ENCODE data around the gene ZNF516.

Gene ZNF516

DNA sequence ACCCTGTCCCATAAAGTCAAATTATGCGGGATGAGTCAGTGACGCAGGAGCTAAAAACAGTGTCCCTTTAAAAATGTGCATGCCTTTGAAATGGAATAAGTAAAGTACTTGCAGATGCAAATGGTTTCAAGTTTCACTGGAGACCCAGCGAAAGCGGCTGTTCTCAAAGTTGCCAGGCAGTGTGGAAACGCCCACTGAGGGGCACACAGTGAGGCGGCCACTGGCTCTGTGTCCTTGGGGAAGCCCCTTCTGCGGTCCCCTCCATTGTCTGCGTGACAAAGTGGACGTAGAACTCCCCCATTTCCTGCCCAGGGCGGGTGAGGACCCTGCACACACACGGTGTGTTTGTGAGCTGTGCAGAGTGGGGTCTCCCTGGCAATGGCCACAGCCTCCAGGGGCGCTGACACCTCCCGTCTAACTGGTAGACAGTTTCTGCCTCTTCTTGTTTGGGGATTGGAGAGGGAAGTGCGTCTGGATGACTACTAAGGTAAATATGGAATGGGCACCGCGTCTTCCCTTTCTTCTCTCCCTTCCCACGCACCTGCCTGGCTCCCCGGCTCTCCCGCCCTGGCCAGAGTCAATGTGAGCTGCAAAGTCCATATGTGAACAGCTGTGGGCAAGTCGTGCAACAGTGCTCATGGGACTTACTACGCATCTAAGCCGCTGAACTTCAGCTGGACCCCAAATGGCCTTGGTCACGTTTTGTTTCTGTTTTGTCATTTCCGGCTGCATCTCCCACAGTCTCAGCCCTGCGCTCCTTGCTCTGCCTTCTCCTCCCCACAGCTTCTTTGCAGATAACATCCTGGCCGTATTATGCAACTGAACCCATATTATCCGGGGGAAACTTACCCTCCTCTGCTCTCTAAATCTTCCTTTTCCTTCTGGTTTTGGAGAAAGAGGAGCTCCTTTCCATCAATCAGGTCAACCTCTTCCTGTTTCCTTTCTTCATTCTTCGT lies 33.7 kb upstream of the ZNF516 start:
- TF ChIP-seq, protein P1, sequence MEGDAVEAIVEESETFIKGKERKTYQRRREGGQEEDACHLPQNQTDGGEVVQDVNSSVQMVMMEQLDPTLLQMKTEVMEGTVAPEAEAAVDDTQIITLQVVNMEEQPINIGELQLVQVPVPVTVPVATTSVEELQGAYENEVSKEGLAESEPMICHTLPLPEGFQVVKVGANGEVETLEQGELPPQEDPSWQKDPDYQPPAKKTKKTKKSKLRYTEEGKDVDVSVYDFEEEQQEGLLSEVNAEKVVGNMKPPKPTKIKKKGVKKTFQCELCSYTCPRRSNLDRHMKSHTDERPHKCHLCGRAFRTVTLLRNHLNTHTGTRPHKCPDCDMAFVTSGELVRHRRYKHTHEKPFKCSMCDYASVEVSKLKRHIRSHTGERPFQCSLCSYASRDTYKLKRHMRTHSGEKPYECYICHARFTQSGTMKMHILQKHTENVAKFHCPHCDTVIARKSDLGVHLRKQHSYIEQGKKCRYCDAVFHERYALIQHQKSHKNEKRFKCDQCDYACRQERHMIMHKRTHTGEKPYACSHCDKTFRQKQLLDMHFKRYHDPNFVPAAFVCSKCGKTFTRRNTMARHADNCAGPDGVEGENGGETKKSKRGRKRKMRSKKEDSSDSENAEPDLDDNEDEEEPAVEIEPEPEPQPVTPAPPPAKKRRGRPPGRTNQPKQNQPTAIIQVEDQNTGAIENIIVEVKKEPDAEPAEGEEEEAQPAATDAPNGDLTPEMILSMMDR (IDR thresholded peaks at IDR 0.05): no peak
- H3K4me3 ChIP-seq: peak overlapping the region; percentile 63
- DNase-seq (ENCODE audit: low spot score): no peak

DNA sequence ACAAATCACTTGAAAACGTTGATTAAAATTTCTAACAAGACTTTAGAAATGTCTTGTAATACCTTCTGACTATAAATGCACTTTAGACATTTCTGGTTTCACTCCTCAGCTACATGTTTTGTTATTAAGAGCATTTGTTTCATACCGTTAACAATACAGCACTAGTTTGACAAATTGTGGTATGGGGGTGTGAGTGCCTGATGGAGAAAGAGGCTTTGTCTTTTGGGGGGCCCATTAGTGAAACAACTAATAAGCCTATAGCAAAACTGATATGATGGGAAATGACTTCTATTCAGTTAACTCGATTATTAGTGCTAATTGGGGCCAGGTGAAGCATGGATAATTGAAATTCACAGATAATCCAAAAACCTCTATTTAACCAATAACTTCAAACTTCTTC lies 30.9 kb upstream of the ZNF516 start:
- no peak overlapping the region for H3K4me3 ChIP-seq
- TF ChIP-seq, protein P1 (IDR thresholded peaks at IDR 0.05): no peak
- no peak overlapping the region for H3K27ac ChIP-seq
- DNase-seq (ENCODE audit: low spot score): no peak

More for the DNA sequence above, 33.7 kb upstream of the ZNF516 start:
- H3K27ac ChIP-seq: peak overlapping the region in 1 of 2 donors; percentile 3

DNA sequence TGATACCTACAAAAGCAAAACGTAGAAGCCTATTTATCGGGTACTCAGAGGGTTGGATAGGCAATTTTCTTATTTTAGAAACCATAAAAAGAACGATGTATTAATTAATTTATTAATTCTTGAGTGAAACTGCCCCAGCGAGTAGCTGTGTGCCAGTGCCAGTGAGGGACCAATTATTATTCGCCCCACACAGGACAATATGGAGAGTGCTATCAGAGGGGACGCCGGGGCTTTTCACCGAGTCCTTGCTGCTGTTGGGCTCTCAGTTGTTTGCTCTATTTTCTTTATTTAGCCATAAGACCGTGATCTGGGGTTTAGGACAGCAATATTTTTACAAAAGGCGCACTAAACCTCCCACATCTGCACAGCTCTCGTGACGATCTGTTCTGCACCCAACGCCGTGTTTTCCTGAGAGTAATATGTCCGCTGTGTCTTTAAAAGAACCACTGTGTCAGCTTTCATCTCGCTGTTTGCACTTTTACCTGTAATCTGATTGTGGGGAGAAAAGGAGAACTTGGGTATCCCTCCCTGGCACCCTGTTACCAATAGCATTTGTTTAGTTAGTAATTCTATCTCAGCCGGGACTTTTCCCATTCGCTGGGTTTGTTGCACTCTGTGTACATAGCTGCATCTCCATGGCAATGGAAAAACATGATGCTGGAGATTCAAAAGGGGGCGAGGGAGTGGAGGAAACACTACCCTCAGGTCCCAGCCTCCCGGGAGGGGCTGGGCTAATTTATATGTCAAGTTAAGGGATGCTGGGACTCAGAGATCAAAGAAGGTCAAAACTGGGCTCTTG lies 30.1 kb upstream of the ZNF516 start:
- peak overlapping the region; percentile 59 for H3K4me3 ChIP-seq
- TF ChIP-seq, protein P1 (IDR thresholded peaks at IDR 0.05): no peak
- peak overlapping the region in 1 of 2 donors; percentile 2 for H3K27ac ChIP-seq
- no peak for DNase-seq (ENCODE audit: low spot score)

DNA sequence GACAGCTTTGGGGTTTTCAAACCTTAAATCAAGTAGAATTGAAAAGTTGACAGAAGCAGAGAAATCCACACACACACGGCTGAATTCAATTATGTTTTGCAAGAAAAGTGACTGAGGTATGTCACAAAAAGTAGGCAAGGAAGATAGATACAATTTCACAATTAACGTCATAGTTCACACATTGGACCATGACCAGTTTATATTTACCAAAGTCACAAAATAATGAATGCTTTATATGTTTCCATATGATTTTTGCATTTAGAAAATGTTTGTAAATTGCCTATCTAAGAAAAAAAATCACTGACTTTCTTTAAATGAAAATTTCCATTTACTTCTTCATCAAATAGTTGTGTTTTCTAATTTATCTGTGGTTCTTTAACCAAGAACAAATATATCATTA lies 29.4 kb upstream of the ZNF516 start:
- H3K4me3 ChIP-seq: no peak overlapping the region
- TF ChIP-seq, protein P1 (IDR thresholded peaks at IDR 0.05): no peak
- no peak for DNase-seq (ENCODE audit: low spot score)
- H3K27ac ChIP-seq: no peak overlapping the region

DNA sequence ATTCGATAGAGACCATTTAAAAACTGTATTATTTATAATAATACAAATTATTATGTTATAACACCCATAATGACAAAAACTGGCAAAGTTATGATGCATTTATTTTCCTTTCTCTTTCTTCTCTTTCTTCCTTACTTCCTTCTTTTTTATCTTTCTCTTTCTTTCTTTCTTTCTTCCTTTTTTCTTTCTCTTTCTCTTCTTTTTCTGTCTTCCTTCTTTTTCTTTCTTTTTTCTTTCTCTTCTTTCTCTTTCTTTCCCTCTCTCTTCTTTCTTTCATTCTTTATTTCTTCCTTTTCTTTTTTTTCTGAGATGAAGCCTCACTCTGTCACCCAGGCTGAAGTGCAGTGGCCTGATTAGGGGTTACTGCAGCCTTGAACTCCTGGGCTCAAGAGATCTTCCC lies 27.5 kb upstream of the ZNF516 start:
- Histone ChIP-seq H3K27ac (no peak overlapping the region), H3K4me3 (no peak overlapping the region)
- TF ChIP-seq, protein P1 (IDR thresholded peaks at IDR 0.05): no peak
- no peak for DNase-seq (ENCODE audit: low spot score)

DNA sequence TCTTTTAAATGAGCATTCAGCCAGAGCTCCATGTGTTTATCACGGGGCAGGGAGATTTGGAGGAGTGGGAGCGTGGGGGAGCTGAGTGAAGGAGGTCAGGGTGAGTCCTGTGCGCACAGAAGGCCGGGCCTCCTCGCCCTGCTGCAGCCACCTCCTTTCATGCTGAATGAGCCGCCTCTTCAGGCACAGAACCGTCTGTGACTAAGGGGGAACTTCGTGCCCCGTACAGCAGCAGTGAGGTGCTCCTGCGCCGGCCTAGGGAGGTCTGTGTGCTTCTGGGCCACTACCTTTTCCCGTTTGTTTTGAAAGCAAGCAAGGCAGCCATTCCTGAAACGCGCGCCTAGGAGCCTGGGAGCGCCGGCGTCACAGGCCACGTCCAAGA lies 27.1 kb upstream of the ZNF516 start:
- Histone ChIP-seq H3K27ac (no peak overlapping the region), H3K4me3 (no peak overlapping the region)
- TF ChIP-seq, protein P1 (IDR thresholded peaks at IDR 0.05): no peak
- no peak for DNase-seq (ENCODE audit: low spot score)
